ENCODE data around the gene HCLS1. TPM values are rescaled to one million over a fixed set of nuclear protein-coding genes. Genes with fewer than 3 reads are reported as not detected.

Gene HCLS1
- total RNA-seq, 1 donor from 2014 or later: 1.6 TPM

DNA sequence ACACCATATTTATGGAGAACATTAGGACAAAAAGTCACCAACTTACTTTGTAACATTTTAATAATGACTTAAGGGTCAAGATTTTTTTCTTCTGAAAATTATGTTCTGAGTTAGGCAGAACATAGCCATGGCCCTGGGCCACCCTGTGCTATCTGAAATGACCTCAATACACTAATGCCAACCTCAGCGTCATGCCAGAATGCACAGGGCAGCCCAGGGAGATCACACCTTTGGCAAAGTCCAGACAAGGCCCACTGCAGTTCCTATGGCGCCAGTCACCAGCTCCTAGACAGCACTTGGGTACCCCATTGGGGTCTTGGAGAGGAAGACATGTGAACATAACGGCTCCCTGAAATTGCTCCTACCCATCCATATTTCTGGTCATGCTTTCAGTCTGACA lies 33.1 kb downstream of the HCLS1 start:
- Mint-ChIP-seq H3K9me3 (ENCODE audit: unreplicated experiment) (no peaks in the 10 kb centered on the region), H3K27me3 (ENCODE audit: low read depth, unreplicated experiment) (no peaks in the 10 kb centered on the region), H3K4me3 (ENCODE audit: unreplicated experiment) (no peak overlapping the region), H3K27ac (ENCODE audit: unreplicated experiment) (no peak overlapping the region), H3K36me3 (ENCODE audit: low read depth, unreplicated experiment) (peaks cover 15% of the 10 kb centered on the region), H3K4me1 (ENCODE audit: low read depth, unreplicated experiment) (no peaks in the 10 kb centered on the region)
- TF ChIP-seq EZH2 (IDR thresholded peaks at IDR 0.05; ENCODE audit: insufficient read depth, low read length): no peak
- TF ChIP-seq, protein P1, sequence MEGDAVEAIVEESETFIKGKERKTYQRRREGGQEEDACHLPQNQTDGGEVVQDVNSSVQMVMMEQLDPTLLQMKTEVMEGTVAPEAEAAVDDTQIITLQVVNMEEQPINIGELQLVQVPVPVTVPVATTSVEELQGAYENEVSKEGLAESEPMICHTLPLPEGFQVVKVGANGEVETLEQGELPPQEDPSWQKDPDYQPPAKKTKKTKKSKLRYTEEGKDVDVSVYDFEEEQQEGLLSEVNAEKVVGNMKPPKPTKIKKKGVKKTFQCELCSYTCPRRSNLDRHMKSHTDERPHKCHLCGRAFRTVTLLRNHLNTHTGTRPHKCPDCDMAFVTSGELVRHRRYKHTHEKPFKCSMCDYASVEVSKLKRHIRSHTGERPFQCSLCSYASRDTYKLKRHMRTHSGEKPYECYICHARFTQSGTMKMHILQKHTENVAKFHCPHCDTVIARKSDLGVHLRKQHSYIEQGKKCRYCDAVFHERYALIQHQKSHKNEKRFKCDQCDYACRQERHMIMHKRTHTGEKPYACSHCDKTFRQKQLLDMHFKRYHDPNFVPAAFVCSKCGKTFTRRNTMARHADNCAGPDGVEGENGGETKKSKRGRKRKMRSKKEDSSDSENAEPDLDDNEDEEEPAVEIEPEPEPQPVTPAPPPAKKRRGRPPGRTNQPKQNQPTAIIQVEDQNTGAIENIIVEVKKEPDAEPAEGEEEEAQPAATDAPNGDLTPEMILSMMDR (IDR thresholded peaks at IDR 0.05; ENCODE audit: insufficient read depth, low read depth, low read length): no peak
- Histone ChIP-seq H4K20me1 (ENCODE audit: insufficient read depth, low read length) (no peaks in the 10 kb centered on the region), H3K9ac (ENCODE audit: low read length) (no peak overlapping the region), H3K27me3 (ENCODE audit: insufficient read depth, low read length) (no peaks in the 10 kb centered on the region), H3K4me3 (ENCODE audit: insufficient read depth, low read depth, low read length) (no peak overlapping the region), H3K9me3 (ENCODE audit: insufficient read depth, low read depth, low read length) (no peaks in the 10 kb centered on the region), H3K4me2 (ENCODE audit: low read length) (no peak overlapping the region), H3K27ac (ENCODE audit: low read depth, low read length) (no peak overlapping the region), H3K36me3 (ENCODE audit: insufficient read depth, low read length) (no peaks in the 10 kb centered on the region), H3K4me1 (ENCODE audit: insufficient read depth, low read length) (no peaks in the 10 kb centered on the region), H2AFZ (ENCODE audit: low read depth, low read length) (no peak overlapping the region), H3K79me2 (ENCODE audit: insufficient read depth, low read length) (no peaks in the 10 kb centered on the region)
- no peak for DNase-seq (ENCODE audit: low read depth)
- no peak for FAIRE-seq

GRCh38 chr3:121627211-121627610 lies 33.5 kb downstream of the HCLS1 start:
- H3K27ac ChIP-seq (ENCODE audit: low read depth, low read length): no peak overlapping the region
- no peaks in the 10 kb centered on the region for H3K36me3 ChIP-seq (ENCODE audit: insufficient read depth, low read length)
- no peak overlapping the region for H3K4me3 Mint-ChIP-seq (ENCODE audit: unreplicated experiment)
- TF ChIP-seq, protein P1 (IDR thresholded peaks at IDR 0.05; ENCODE audit: insufficient read depth, low read depth, low read length): no peak
- no peak for TF ChIP-seq EZH2 (IDR thresholded peaks at IDR 0.05; ENCODE audit: insufficient read depth, low read length)
- no peaks in the 10 kb centered on the region for H3K9me3 ChIP-seq (ENCODE audit: insufficient read depth, low read depth, low read length)
- H3K4me1 Mint-ChIP-seq (ENCODE audit: low read depth, unreplicated experiment): no peaks in the 10 kb centered on the region
- peaks cover 11% of the 10 kb centered on the region for H3K36me3 Mint-ChIP-seq (ENCODE audit: low read depth, unreplicated experiment)
- H3K9ac ChIP-seq (ENCODE audit: low read length): no peak overlapping the region
- no peaks in the 10 kb centered on the region for H3K9me3 Mint-ChIP-seq (ENCODE audit: unreplicated experiment)
- no peak overlapping the region for H3K4me3 ChIP-seq (ENCODE audit: insufficient read depth, low read depth, low read length)
- H3K79me2 ChIP-seq (ENCODE audit: insufficient read depth, low read length): no peaks in the 10 kb centered on the region
- no peak overlapping the region for H2AFZ ChIP-seq (ENCODE audit: low read depth, low read length)
- no peak for FAIRE-seq
- peaks cover 2% of the 10 kb centered on the region for H3K27me3 Mint-ChIP-seq (ENCODE audit: low read depth, unreplicated experiment)
- H3K4me2 ChIP-seq (ENCODE audit: low read length): no peak overlapping the region
- DNase-seq (ENCODE audit: low read depth): no peak
- H3K27ac Mint-ChIP-seq (ENCODE audit: unreplicated experiment): no peak overlapping the region
- H3K27me3 ChIP-seq (ENCODE audit: insufficient read depth, low read length): no peaks in the 10 kb centered on the region
- no peaks in the 10 kb centered on the region for H4K20me1 ChIP-seq (ENCODE audit: insufficient read depth, low read length)
- H3K4me1 ChIP-seq (ENCODE audit: insufficient read depth, low read length): no peaks in the 10 kb centered on the region

DNA sequence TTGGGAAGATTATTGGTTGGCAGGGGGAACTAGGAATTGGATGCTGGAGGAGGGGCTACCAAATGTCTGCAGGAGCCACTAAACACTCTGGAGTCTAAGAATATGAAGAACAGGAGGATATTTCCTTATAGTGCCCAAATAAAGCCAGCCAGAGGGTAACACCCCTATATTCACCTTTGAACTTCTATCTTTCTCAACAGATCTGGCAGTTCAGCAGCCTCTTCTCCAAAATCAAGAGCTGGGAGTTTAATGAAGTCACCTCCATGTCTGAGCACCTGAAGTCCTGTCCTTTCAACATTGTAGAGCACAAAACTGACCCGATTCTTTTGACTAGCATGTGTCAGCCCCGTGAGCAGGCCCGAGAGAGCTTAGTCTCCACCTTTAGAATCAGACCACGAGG lies 34.2 kb downstream of the HCLS1 start:
- Histone ChIP-seq H3K4me1 (ENCODE audit: insufficient read depth, low read length) (no peaks in the 10 kb centered on the region), H2AFZ (ENCODE audit: low read depth, low read length) (no peak overlapping the region), H3K9ac (ENCODE audit: low read length) (no peak overlapping the region), H3K36me3 (ENCODE audit: insufficient read depth, low read length) (no peaks in the 10 kb centered on the region), H3K79me2 (ENCODE audit: insufficient read depth, low read length) (no peaks in the 10 kb centered on the region), H3K4me2 (ENCODE audit: low read length) (no peak overlapping the region), H4K20me1 (ENCODE audit: insufficient read depth, low read length) (no peaks in the 10 kb centered on the region), H3K4me3 (ENCODE audit: insufficient read depth, low read depth, low read length) (no peak overlapping the region), H3K27ac (ENCODE audit: low read depth, low read length) (no peak overlapping the region), H3K9me3 (ENCODE audit: insufficient read depth, low read depth, low read length) (no peaks in the 10 kb centered on the region), H3K27me3 (ENCODE audit: insufficient read depth, low read length) (no peaks in the 10 kb centered on the region)
- no peak for DNase-seq (ENCODE audit: low read depth)
- TF ChIP-seq EZH2 (IDR thresholded peaks at IDR 0.05; ENCODE audit: insufficient read depth, low read length): no peak
- TF ChIP-seq, protein P1 (IDR thresholded peaks at IDR 0.05; ENCODE audit: insufficient read depth, low read depth, low read length): no peak
- H3K9me3 Mint-ChIP-seq (ENCODE audit: unreplicated experiment): no peaks in the 10 kb centered on the region
- no peak for FAIRE-seq
- H3K4me1 Mint-ChIP-seq (ENCODE audit: low read depth, unreplicated experiment): no peaks in the 10 kb centered on the region
- H3K27ac Mint-ChIP-seq (ENCODE audit: unreplicated experiment): no peak overlapping the region
- H3K4me3 Mint-ChIP-seq (ENCODE audit: unreplicated experiment): no peak overlapping the region
- H3K36me3 Mint-ChIP-seq (ENCODE audit: low read depth, unreplicated experiment): peaks cover 4% of the 10 kb centered on the region
- H3K27me3 Mint-ChIP-seq (ENCODE audit: low read depth, unreplicated experiment): peaks cover 4% of the 10 kb centered on the region

Data from astrocyte (in vitro differentiated cells and primary cell).